PC-3 (cell line): Measurements from ENCODE around the gene SVOPL. TPM values are rescaled to one million over a fixed set of nuclear protein-coding genes. Genes with fewer than 3 reads are reported as not detected.

Experiments
- ATAC-seq: fragments of 200-7000 bp; cut with Tn5 transposase; 2 replicates; pipeline ENCODE4 v1.9.1; 2020; ENCODE audit warnings: mild to moderate bottlenecking, moderate library complexity
- BruUV-seq: library from RNA; stranded (reverse); fragments of 400-500 nt; replicated peaks from 2 replicates; lab custom pipeline; 2021; lab: Mats Ljungman, UMichigan
- CTCF ChIA-PET: fragments of 300-600 bp; sonication (Branson Sonifier 250); formaldehyde crosslinking; loops from one replicate; lab custom pipeline; 2022; ENCODE audit warnings: antibody characterized with exemption; lab: Charles Lee
- POLR2A ChIA-PET: fragments of 300-600 bp; sonication (Branson Sonifier 250); formaldehyde crosslinking; loops from one replicate; lab custom pipeline; 2022; ENCODE audit warnings: antibody characterized with exemption; ENCODE audit not compliant: unreplicated experiment; lab: Charles Lee
- DNase-seq: peaks from one replicate; pipeline ENCODE4 v3.0.0-alpha.2; 2015
- H2AFZ ChIP-seq: fragments of 300-600 bp; sonication (generic); 2 replicates; pipeline ENCODE4 v1.6.0; 2016; ENCODE audit warnings: antibody characterized with exemption, low read length
- H3F3A ChIP-seq: fragments of 300-600 bp; sonication (generic); one replicate; pipeline ENCODE4 v1.6.0; 2017; ENCODE audit warnings: antibody characterized with exemption, low read length, control low read depth, mild to moderate bottlenecking; ENCODE audit not compliant: unreplicated experiment
- H3K27ac ChIP-seq: fragments of 300-600 bp; sonication (generic); 2 replicates; pipeline ENCODE4 v1.5.1; 2016; ENCODE audit warnings: mild to moderate bottlenecking, low read length
- H3K27me3 ChIP-seq: fragments of 300-600 bp; sonication (generic); 2 replicates; pipeline ENCODE4 v1.6.1; 2016; ENCODE audit warnings: low read length, mixed read lengths
- H3K36me3 ChIP-seq: fragments of 300-600 bp; sonication (generic); 2 replicates; pipeline ENCODE4 v1.6.1; 2016; ENCODE audit warnings: low read depth, mixed run types, low read length, mixed read lengths
- H3K4me1 ChIP-seq: fragments of 300-600 bp; sonication (generic); 2 replicates; pipeline ENCODE4 v1.5.1; 2016; ENCODE audit warnings: low read length; ENCODE audit not compliant: insufficient read depth
- H3K4me2 ChIP-seq: fragments of 300-600 bp; sonication (generic); 2 replicates; pipeline ENCODE4 v1.6.0; 2016; ENCODE audit warnings: low read length
- H3K4me3 ChIP-seq: fragments of 300-600 bp; sonication (generic); 2 replicates; pipeline ENCODE4 v1.5.1; 2016; ENCODE audit warnings: mild to moderate bottlenecking, low read length, mixed read lengths
- H3K79me2 ChIP-seq: fragments of 300-600 bp; sonication (generic); 2 replicates; pipeline ENCODE4 v1.6.1; 2017; ENCODE audit warnings: low read length, mixed read lengths
- H3K9ac ChIP-seq: fragments of 300-600 bp; sonication (generic); 2 replicates; pipeline ENCODE4 v1.6.0; 2016; ENCODE audit warnings: mild to moderate bottlenecking, low read length
- H3K9me2 ChIP-seq: fragments of 300-600 bp; sonication (generic); replicated peaks from 2 replicates; pipeline ENCODE4 v1.6.1; 2016; ENCODE audit warnings: mixed run types, low read length, mixed read lengths
- H3K9me3 ChIP-seq: fragments of 300-600 bp; sonication (generic); 2 replicates; pipeline ENCODE4 v1.6.1; 2016; ENCODE audit warnings: low read length, mixed read lengths
- H4K20me1 ChIP-seq: fragments of 300-600 bp; sonication (generic); 2 replicates; pipeline ENCODE4 v1.6.1; 2016; ENCODE audit warnings: low read length, mixed read lengths
- EZH2 ChIP-seq: fragments of 300-600 bp; sonication (generic); IDR thresholded peaks from one replicate; pipeline ENCODE4 v1.6.1; 2017; ENCODE audit warnings: antibody characterized with exemption, mild to moderate bottlenecking, low read length; ENCODE audit not compliant: unreplicated experiment
- EZH2phosphoT487 ChIP-seq: fragments of 300-600 bp; sonication (generic); IDR thresholded peaks from 2 replicates; pipeline ENCODE4 v1.6.1; 2018; ENCODE audit warnings: mild to moderate bottlenecking, antibody characterized with exemption, low read length, borderline replicate concordance
- intact Hi-C: fragments of 100-400 bp; cut with micrococcal nuclease; formaldehyde crosslinking; loops from 2 replicates; pipeline ENCODE4 v1.9.0; 2023
- total RNA-seq: library from RNA; depleted of rRNA; stranded (reverse); fragments of >200 nt; gene quantifications from 2 replicates; pipeline ENCODE4 v1.2.3, GENCODE V29; 2014
- TF ChIP-seq, protein P1 (sequence below): fragments of 300-600 bp; sonication (generic); conservative IDR thresholded peaks from 2 replicates; pipeline ENCODE4 v1.5.1; 2017; ENCODE audit warnings: antibody characterized with exemption, low read depth, mild to moderate bottlenecking, low read length

SVOPL gene
- total RNA-seq, 1 experiment from 2014 or later, result not detected

GRCh38 chr7:138720286-138720685, 19.1 kb upstream of the SVOPL start:
- ChIA-PET CTCF (no interaction called here), POLR2A (no interaction called here)
- Histone ChIP-seq H3K4me3 (no peak overlapping the region), H3K4me1 (no peaks in the 10 kb centered on the region), H3K9me2 (no peaks in the 10 kb centered on the region), H3K27ac (no peak overlapping the region), H3F3A (no peaks in the 10 kb centered on the region), H3K4me2 (no peak overlapping the region), H3K9me3 (no peaks in the 10 kb centered on the region), H2AFZ (no peak overlapping the region), H4K20me1 (no peaks in the 10 kb centered on the region), H3K9ac (no peak overlapping the region), H3K79me2 (no peaks in the 10 kb centered on the region), H3K36me3 (no peaks in the 10 kb centered on the region), H3K27me3 (no peaks in the 10 kb centered on the region)
- TF ChIP-seq, protein P1, sequence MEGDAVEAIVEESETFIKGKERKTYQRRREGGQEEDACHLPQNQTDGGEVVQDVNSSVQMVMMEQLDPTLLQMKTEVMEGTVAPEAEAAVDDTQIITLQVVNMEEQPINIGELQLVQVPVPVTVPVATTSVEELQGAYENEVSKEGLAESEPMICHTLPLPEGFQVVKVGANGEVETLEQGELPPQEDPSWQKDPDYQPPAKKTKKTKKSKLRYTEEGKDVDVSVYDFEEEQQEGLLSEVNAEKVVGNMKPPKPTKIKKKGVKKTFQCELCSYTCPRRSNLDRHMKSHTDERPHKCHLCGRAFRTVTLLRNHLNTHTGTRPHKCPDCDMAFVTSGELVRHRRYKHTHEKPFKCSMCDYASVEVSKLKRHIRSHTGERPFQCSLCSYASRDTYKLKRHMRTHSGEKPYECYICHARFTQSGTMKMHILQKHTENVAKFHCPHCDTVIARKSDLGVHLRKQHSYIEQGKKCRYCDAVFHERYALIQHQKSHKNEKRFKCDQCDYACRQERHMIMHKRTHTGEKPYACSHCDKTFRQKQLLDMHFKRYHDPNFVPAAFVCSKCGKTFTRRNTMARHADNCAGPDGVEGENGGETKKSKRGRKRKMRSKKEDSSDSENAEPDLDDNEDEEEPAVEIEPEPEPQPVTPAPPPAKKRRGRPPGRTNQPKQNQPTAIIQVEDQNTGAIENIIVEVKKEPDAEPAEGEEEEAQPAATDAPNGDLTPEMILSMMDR, result no peak
- TF ChIP-seq EZH2phosphoT487 (no peak), EZH2 (no peak)
- ATAC-seq (no peak), DNase-seq (no peak)
- BruUV-seq, result no TSS peak
- intact Hi-C loops, result no loop called here

- no peak overlapping the region for H3K9ac ChIP-seq
- H3K4me2 ChIP-seq, result no peak overlapping the region
- no peaks in the 10 kb centered on the region for H4K20me1 ChIP-seq
- H3F3A ChIP-seq, result no peaks in the 10 kb centered on the region
- no peaks in the 10 kb centered on the region for H3K4me1 ChIP-seq
- H3K36me3 ChIP-seq, result no peaks in the 10 kb centered on the region
- H2AFZ ChIP-seq, result no peak overlapping the region
- H3K79me2 ChIP-seq, result no peaks in the 10 kb centered on the region
- DNase-seq, result no peak
- ChIA-PET CTCF (no interaction called here), POLR2A (no interaction called here)
- TF ChIP-seq EZH2, result no peak
- TF ChIP-seq, protein P1, result no peak
- no peak for TF ChIP-seq EZH2phosphoT487
- no peaks in the 10 kb centered on the region for H3K9me2 ChIP-seq
- H3K4me3 ChIP-seq, result no peak overlapping the region
- no peaks in the 10 kb centered on the region for H3K27me3 ChIP-seq
- H3K9me3 ChIP-seq, result no peaks in the 10 kb centered on the region
- no peak for ATAC-seq
- intact Hi-C loops, result no loop called here
- no TSS peak for BruUV-seq
- no peak overlapping the region for H3K27ac ChIP-seq
Observed at GRCh38 chr7:138716889-138717288, 15.7 kb upstream of the SVOPL start.

GRCh38 chr7:138713191-138713590, 12.0 kb upstream of the SVOPL start:
- Histone ChIP-seq H3K79me2 (no peaks in the 10 kb centered on the region), H4K20me1 (no peaks in the 10 kb centered on the region), H3K4me2 (no peak overlapping the region), H2AFZ (no peak overlapping the region), H3K4me3 (no peak overlapping the region), H3K9me3 (no peaks in the 10 kb centered on the region), H3K9me2 (no peaks in the 10 kb centered on the region), H3K27me3 (no peaks in the 10 kb centered on the region), H3K9ac (no peak overlapping the region), H3K36me3 (no peaks in the 10 kb centered on the region), H3F3A (no peaks in the 10 kb centered on the region), H3K4me1 (no peaks in the 10 kb centered on the region), H3K27ac (no peak overlapping the region)
- intact Hi-C loops, result no loop called here
- ATAC-seq, result no peak
- no peak for TF ChIP-seq EZH2phosphoT487
- TF ChIP-seq EZH2, result no peak
- TF ChIP-seq, protein P1, result no peak
- no peak for DNase-seq
- POLR2A ChIA-PET, result interaction anchor here (0.6 kb wide), 1 partner anchor 36 kb away, joined by 3 read pairs; no protein-coding TSS in a partner anchor
- CTCF ChIA-PET, result no interaction called here
- no TSS peak for BruUV-seq
